Progenitor cell of endocrine pancreas (in vitro differentiated cells): ENCODE results near the gene NMRK2. TPM values are rescaled to one million over a fixed set of nuclear protein-coding genes. Genes with fewer than 3 reads are reported as not detected.

Experiments used
- DNase-seq: peaks from one replicate; pipeline ENCODE4 v3.0.0; 2021; ENCODE audit warnings: low spot score; ENCODE audit not compliant: unreplicated experiment
- H3K27ac Mint-ChIP-seq: 2 replicates; pipeline ENCODE4 v1.8.0; 2021; ENCODE audit warnings: mild to moderate bottlenecking, moderate library complexity, mixed read lengths
- H3K27me3 Mint-ChIP-seq: 2 replicates; pipeline ENCODE4 v1.8.0; 2021; ENCODE audit warnings: mixed read lengths
- H3K36me3 Mint-ChIP-seq: 2 replicates; pipeline ENCODE4 v1.8.0; 2022; ENCODE audit warnings: mixed read lengths; ENCODE audit not compliant: insufficient read depth
- H3K4me1 Mint-ChIP-seq: 2 replicates; pipeline ENCODE4 v1.8.0; 2021; ENCODE audit warnings: low read depth, mixed read lengths
- H3K4me3 Mint-ChIP-seq: 2 replicates; pipeline ENCODE4 v1.8.0; 2021; ENCODE audit warnings: low read depth, mild to moderate bottlenecking, moderate library complexity, mixed read lengths
- H3K9me3 Mint-ChIP-seq: 2 replicates; pipeline ENCODE4 v1.8.0; 2021; ENCODE audit warnings: low read depth, mixed read lengths
- CTCF ChIP-seq: fragments of 200-600 bp; sonication (generic); IDR thresholded peaks from one replicate; pipeline ENCODE4 v1.5.0; 2021; ENCODE audit warnings: antibody characterized with exemption, mild to moderate bottlenecking; ENCODE audit not compliant: unreplicated experiment
- total RNA-seq: library from RNA; stranded (reverse); gene quantifications from 2 replicates; pipeline ENCODE4 v1.2.1, GENCODE V29; 2021

NMRK2 gene
- total RNA-seq, 1 donor from 2014 or later = 1.4 TPM

GRCh38 chr19:3958836-3959765 is 26.2 kb downstream of the NMRK2 start:
- no peak for DNase-seq
- H3K27me3 Mint-ChIP-seq = no peaks in the 10 kb centered on the region
- H3K4me3 Mint-ChIP-seq = no peak overlapping the region
- H3K9me3 Mint-ChIP-seq = no peaks in the 10 kb centered on the region
- no peak for TF ChIP-seq CTCF
- H3K36me3 Mint-ChIP-seq = peaks cover 7% of the 10 kb centered on the region
- no peak overlapping the region for H3K27ac Mint-ChIP-seq
- H3K4me1 Mint-ChIP-seq = no peaks in the 10 kb centered on the region

DNA sequence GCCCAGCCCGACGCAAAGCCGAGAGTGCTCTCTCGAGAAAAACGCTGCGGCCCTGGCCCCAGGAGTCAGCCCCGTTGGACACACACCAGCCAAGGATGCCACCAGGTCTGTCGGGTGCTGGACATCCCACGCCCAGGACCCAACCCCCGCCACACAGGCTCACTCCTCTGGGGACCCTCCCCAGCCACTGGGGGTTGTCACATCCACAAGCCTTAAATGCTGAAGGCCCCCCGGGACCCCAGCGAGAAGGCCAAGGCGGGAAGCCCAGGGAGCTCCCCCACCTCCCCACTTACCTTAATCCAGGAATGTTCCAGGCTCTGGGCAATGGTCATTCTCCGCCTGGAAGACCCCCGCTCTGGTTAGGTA is 26.9 kb downstream of the NMRK2 start:
- no peak overlapping the region for H3K27ac Mint-ChIP-seq
- TF ChIP-seq CTCF = no peak
- H3K4me1 Mint-ChIP-seq = no peaks in the 10 kb centered on the region
- no peak for DNase-seq
- no peaks in the 10 kb centered on the region for H3K9me3 Mint-ChIP-seq
- H3K4me3 Mint-ChIP-seq = no peak overlapping the region
- H3K27me3 Mint-ChIP-seq = no peaks in the 10 kb centered on the region
- H3K36me3 Mint-ChIP-seq = peaks cover 9% of the 10 kb centered on the region

GRCh38 chr19:3961007-3961406 is 28.1 kb downstream of the NMRK2 start:
- H3K4me3 Mint-ChIP-seq = no peak overlapping the region
- no peak overlapping the region for H3K27ac Mint-ChIP-seq
- H3K27me3 Mint-ChIP-seq = no peaks in the 10 kb centered on the region
- TF ChIP-seq CTCF = no peak
- H3K36me3 Mint-ChIP-seq = peaks cover 10% of the 10 kb centered on the region
- no peak for DNase-seq
- no peaks in the 10 kb centered on the region for H3K9me3 Mint-ChIP-seq
- H3K4me1 Mint-ChIP-seq = no peaks in the 10 kb centered on the region

GRCh38 chr19:3963458-3964255 is 30.8 kb downstream of the NMRK2 start:
- no peak for DNase-seq
- H3K36me3 Mint-ChIP-seq = peaks cover 17% of the 10 kb centered on the region
- H3K4me3 Mint-ChIP-seq = no peak overlapping the region
- no peak for TF ChIP-seq CTCF
- H3K27me3 Mint-ChIP-seq = no peaks in the 10 kb centered on the region
- H3K9me3 Mint-ChIP-seq = no peaks in the 10 kb centered on the region
- H3K27ac Mint-ChIP-seq = peak overlapping the region; percentile 71
- H3K4me1 Mint-ChIP-seq = peaks cover 5% of the 10 kb centered on the region
